ENCODE measurements around the gene IQSEC2. TPM values are rescaled to one million over a fixed set of nuclear protein-coding genes. Genes with fewer than 3 reads are reported as not detected.

Gene IQSEC2
- total and polyA plus RNA-seq, 2 donors (not counting 1 experiment from before 2014, with no cell fraction given) = 0.58 to 0.94 TPM

- Mint-ChIP-seq H3K4me1 (peaks cover 12% of the 10 kb centered on the region), H3K9me3 (ENCODE audit: insufficient read depth) (no peaks in the 10 kb centered on the region), H3K4me3 (no peak overlapping the region), H3K27me3 (peaks cover 45% of the 10 kb centered on the region), H3K27ac (no peak overlapping the region)
- intact Hi-C loops (cut with micrococcal nuclease) = no loop called here
- WGBS (ENCODE audit: insufficient coverage) = no CpG with 5 or more reads among the region's 1 CpG
- DNase-seq = no peak
- no peaks in the 10 kb centered on the region for H4K20me1 ChIP-seq (ENCODE audit: control insufficient read depth, insufficient read depth, low read length, poor library complexity, severe bottlenecking)
- no peak overlapping the region for H2AFZ ChIP-seq (ENCODE audit: insufficient read depth, low read depth, low read length, poor library complexity, severe bottlenecking)
- TF ChIP-seq EZH2 (IDR thresholded peaks at IDR 0.05; ENCODE audit: borderline replicate concordance, insufficient read depth, low read depth, low read length, poor library complexity, severe bottlenecking) = no peak
- no peak for TF ChIP-seq CTCF (IDR thresholded peaks at IDR 0.05)
- no peak overlapping the region for H3K4me2 ChIP-seq (replicated peaks; ENCODE audit: low read depth, low read length, poor library complexity, severe bottlenecking)
- no peak for ATAC-seq (ENCODE audit: low read depth)
- no peak overlapping the region for H3K9ac ChIP-seq (ENCODE audit: low read length)
- no peak overlapping the region for H3K27ac ChIP-seq (ENCODE audit: low read length in 2 of 2)
- ChIA-PET CTCF (no interaction called here), POLR2A (no interaction called here)
- no peaks in the 10 kb centered on the region for H3K9me3 ChIP-seq (ENCODE audit: control extremely low read depth in 1 of 3, control insufficient read depth in 2 of 3, insufficient read depth in 1 of 3, low read length in 2 of 3)
- H3K36me3 ChIP-seq (replicated peaks in 1 of 2; ENCODE audit: control extremely low read depth in 1 of 2, control insufficient read depth in 1 of 2, extremely low read depth in 1 of 2, insufficient read depth in 2 of 2, low read length in 1 of 2) = no peaks in the 10 kb centered on the region
- H3K4me3 ChIP-seq (ENCODE audit: control extremely low read depth in 1 of 5, extremely low read depth in 1 of 5, insufficient read depth in 1 of 5, low read depth in 2 of 5, low read length in 4 of 5) = no peak overlapping the region
- H3K4me1 ChIP-seq (ENCODE audit: control insufficient read depth in 2 of 2, insufficient read depth in 2 of 2, low read length in 2 of 2) = peaks cover 10 to 18% of the 10 kb centered on the region in 2 donors
- no peaks in the 10 kb centered on the region for H3K79me2 ChIP-seq (ENCODE audit: control insufficient read depth, insufficient read depth, low read length)
- H3K27me3 ChIP-seq (replicated peaks in 1 of 4; ENCODE audit: control extremely low read depth in 1 of 4, control insufficient read depth in 3 of 4, insufficient read depth in 4 of 4, low read length in 3 of 4) = peaks cover 0 to 31% (median 15%) of the 10 kb centered on the region in 4 experiments
Observed at GRCh38 chrX:53324803-53325202, 43.4 kb upstream of the IQSEC2 start.

GRCh38 chrX:53324085-53324484, 42.7 kb upstream of the IQSEC2 start:
- POLR2A ChIA-PET = no interaction called here
- H3K4me3 Mint-ChIP-seq = no peak overlapping the region
- CTCF ChIA-PET = no interaction called here
- no peaks in the 10 kb centered on the region for H3K9me3 Mint-ChIP-seq (ENCODE audit: insufficient read depth)
- DNase-seq (no peak), ATAC-seq (ENCODE audit: low read depth) (no peak)
- Histone ChIP-seq H4K20me1 (ENCODE audit: control insufficient read depth, insufficient read depth, low read length, poor library complexity, severe bottlenecking) (no peaks in the 10 kb centered on the region), H3K27me3 (replicated peaks in 1 of 4; ENCODE audit: control extremely low read depth in 1 of 4, control insufficient read depth in 3 of 4, insufficient read depth in 4 of 4, low read length in 3 of 4) (peaks cover 0 to 38% (median 22%) of the 10 kb centered on the region in 4 experiments), H3K36me3 (replicated peaks in 1 of 2; ENCODE audit: control extremely low read depth in 1 of 2, control insufficient read depth in 1 of 2, extremely low read depth in 1 of 2, insufficient read depth in 2 of 2, low read length in 1 of 2) (no peaks in the 10 kb centered on the region), H3K4me3 (ENCODE audit: control extremely low read depth in 1 of 5, extremely low read depth in 1 of 5, insufficient read depth in 1 of 5, low read depth in 2 of 5, low read length in 4 of 5) (no peak overlapping the region), H3K9ac (ENCODE audit: low read length) (no peak overlapping the region), H3K9me3 (ENCODE audit: control extremely low read depth in 1 of 3, control insufficient read depth in 2 of 3, insufficient read depth in 1 of 3, low read length in 2 of 3) (no peaks in the 10 kb centered on the region), H3K79me2 (ENCODE audit: control insufficient read depth, insufficient read depth, low read length) (no peaks in the 10 kb centered on the region), H3K4me1 (ENCODE audit: control insufficient read depth in 2 of 2, insufficient read depth in 2 of 2, low read length in 2 of 2) (peaks cover 15 to 25% of the 10 kb centered on the region in 2 donors), H3K4me2 (replicated peaks; ENCODE audit: low read depth, low read length, poor library complexity, severe bottlenecking) (no peak overlapping the region), H2AFZ (ENCODE audit: insufficient read depth, low read depth, low read length, poor library complexity, severe bottlenecking) (no peak overlapping the region), H3K27ac (ENCODE audit: low read length in 2 of 2) (no peak overlapping the region)
- no peak overlapping the region for H3K27ac Mint-ChIP-seq
- no CpG with 5 or more reads among the region's 2 CpGs for WGBS (ENCODE audit: insufficient coverage)
- intact Hi-C loops (cut with micrococcal nuclease) = no loop called here
- H3K4me1 Mint-ChIP-seq = peaks cover 13% of the 10 kb centered on the region
- peaks cover 49% of the 10 kb centered on the region for H3K27me3 Mint-ChIP-seq
- TF ChIP-seq CTCF (IDR thresholded peaks at IDR 0.05) = no peak
- no peak for TF ChIP-seq EZH2 (IDR thresholded peaks at IDR 0.05; ENCODE audit: borderline replicate concordance, insufficient read depth, low read depth, low read length, poor library complexity, severe bottlenecking)
